Body of pancreas (tissue), 4 donors: ENCODE results near the gene KXD1.

Experiments
- POLR2A ChIP-seq, 3 donors: fragments of 450-650 bp; IDR thresholded peaks; one replicate each; pipeline ENCODE4 v1.6.1; 2016; ENCODE audit warnings: antibody characterized with exemption in 3 of 3, mild to moderate bottlenecking in 2 of 3
- TF ChIP-seq, protein P1 (sequence below), 7 experiments: fragments of 450-650 bp in 4 of 7; fragments of 200-600 bp in 3 of 7; sonication (generic) in 3 of 7; IDR thresholded peaks; one replicate each; pipeline ENCODE4 v1.5.1; 2016 to 2019; ENCODE audit warnings: antibody characterized with exemption in 7 of 7

DNA sequence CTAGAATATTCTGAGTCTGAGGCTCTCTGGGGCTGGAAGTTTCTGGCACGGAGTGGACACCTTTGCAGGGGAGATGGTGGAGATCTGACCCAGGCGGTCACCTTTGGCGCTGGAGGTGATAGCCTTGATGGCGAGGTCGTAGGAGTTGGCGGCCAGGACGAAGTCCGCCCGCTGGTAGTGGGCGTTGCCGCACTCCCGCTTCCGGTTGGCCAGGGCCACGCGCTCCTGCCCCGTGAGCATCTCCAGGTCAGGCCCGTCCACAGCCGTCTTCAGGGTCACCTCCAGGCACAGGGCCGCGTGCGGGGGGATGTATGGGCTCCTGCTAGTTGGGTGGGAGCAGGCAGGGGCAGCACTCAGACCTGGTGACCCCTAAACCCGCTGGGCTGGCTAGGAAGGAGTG lies 19.6 kb upstream of the KXD1 start:
- TF ChIP-seq, protein P1, sequence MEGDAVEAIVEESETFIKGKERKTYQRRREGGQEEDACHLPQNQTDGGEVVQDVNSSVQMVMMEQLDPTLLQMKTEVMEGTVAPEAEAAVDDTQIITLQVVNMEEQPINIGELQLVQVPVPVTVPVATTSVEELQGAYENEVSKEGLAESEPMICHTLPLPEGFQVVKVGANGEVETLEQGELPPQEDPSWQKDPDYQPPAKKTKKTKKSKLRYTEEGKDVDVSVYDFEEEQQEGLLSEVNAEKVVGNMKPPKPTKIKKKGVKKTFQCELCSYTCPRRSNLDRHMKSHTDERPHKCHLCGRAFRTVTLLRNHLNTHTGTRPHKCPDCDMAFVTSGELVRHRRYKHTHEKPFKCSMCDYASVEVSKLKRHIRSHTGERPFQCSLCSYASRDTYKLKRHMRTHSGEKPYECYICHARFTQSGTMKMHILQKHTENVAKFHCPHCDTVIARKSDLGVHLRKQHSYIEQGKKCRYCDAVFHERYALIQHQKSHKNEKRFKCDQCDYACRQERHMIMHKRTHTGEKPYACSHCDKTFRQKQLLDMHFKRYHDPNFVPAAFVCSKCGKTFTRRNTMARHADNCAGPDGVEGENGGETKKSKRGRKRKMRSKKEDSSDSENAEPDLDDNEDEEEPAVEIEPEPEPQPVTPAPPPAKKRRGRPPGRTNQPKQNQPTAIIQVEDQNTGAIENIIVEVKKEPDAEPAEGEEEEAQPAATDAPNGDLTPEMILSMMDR (IDR thresholded peaks at IDR 0.05): no peak
- no peak for TF ChIP-seq POLR2A (IDR thresholded peaks at IDR 0.05)
